Gastrocnemius medialis (tissue), 4 donors: ENCODE data around the gene TOM1. TPM values are rescaled to one million over a fixed set of nuclear protein-coding genes. Genes with fewer than 3 reads are reported as not detected.
"Not testable (repeated sequence)": the region's sequence is repeated elsewhere in the genome, so short reads cannot be mapped to it uniquely, and the experiment has no call there.

Source experiments
- ATAC-seq, 2 donors: fragments of 150-250 bp; one replicate each; pipeline ENCODE4 v1.9.1; 2016
- DNase-seq, 2 donors: peaks; one replicate each; pipeline ENCODE4 v3.0.0-alpha.2; 2019
- H3K27ac ChIP-seq, 4 donors: fragments of 200-600 bp; sonication (generic); 1 replicate in 1 of 4; 2 replicates in 3 of 4; pipeline ENCODE4 v1.5.1; 2016 to 2018; ENCODE audit warnings: mild to moderate bottlenecking in 2 of 4, moderate library complexity in 1 of 4
- H3K27me3 ChIP-seq, 3 donors: fragments of 200-600 bp; sonication (generic) in 2 of 3; 1 replicate in 1 of 3; 2 replicates in 2 of 3; pipeline versions ENCODE4 v1.5.1 to v1.6.0; 2016 to 2019; ENCODE audit warnings: mild to moderate bottlenecking in 1 of 3, moderate library complexity in 1 of 3
- H3K36me3 ChIP-seq, 2 donors: fragments of 200-600 bp; sonication (generic) in 1 of 2; one replicate each; pipeline ENCODE4 v1.5.1; 2017 to 2018
- H3K4me1 ChIP-seq, 2 donors: fragments of 200-600 bp; sonication (generic) in 1 of 2; one replicate each; pipeline ENCODE4 v1.5.1; 2016 to 2017; ENCODE audit warnings: mild to moderate bottlenecking in 2 of 2
- H3K4me3 ChIP-seq, 4 donors: fragments of 200-600 bp; sonication (generic) in 3 of 4; 1 replicate in 1 of 4; 2 replicates in 3 of 4; pipeline ENCODE4 v1.5.1; 2016 to 2019; ENCODE audit warnings: mild to moderate bottlenecking in 2 of 4
- H3K9me3 ChIP-seq, 3 donors: fragments of 200-600 bp; sonication (generic) in 2 of 3; 1 replicate in 1 of 3; 2 replicates in 2 of 3; pipeline ENCODE4 v1.5.1; 2016 to 2019
- CTCF ChIP-seq, 5 experiments: fragments of 450-650 bp in 3 of 5; fragments of 200-600 bp in 2 of 5; sonication (generic) in 2 of 5; IDR thresholded peaks in 4 of 5; conservative IDR thresholded peaks in 1 of 5; 1 replicate in 4 of 5; 2 replicates in 1 of 5; pipeline ENCODE4 v1.5.1; 2016 to 2019; ENCODE audit warnings: antibody characterized with exemption in 5 of 5, mild to moderate bottlenecking in 3 of 5, moderate library complexity in 3 of 5
- POLR2A ChIP-seq, 2 donors: fragments of 450-650 bp; IDR thresholded peaks; one replicate each; pipeline ENCODE4 v1.6.1; 2017; ENCODE audit warnings: antibody characterized with exemption in 2 of 2, mild to moderate bottlenecking in 2 of 2, moderate library complexity in 2 of 2
- in situ Hi-C, 4 donors: fragments of 200-750 bp; cut with MboI; loops; one replicate each; pipeline versions ENCODE4 v1.15.0 to v1.8.0; 2017; ENCODE audit warnings: low sequenced_read_pairs in 4 of 4
- intact Hi-C: fragments of 100-400 bp; cut with DNase I; formaldehyde crosslinking; loops from one replicate; pipeline ENCODE4 v1.15.1; 2023; ENCODE audit warnings: low total_unique reads
- total RNA-seq, 4 donors: library from RNA; depleted of rRNA; stranded (reverse); fragments of >200 nt; gene quantifications; one replicate each; pipeline versions ENCODE4 v1.1.0 to v1.2.3, GENCODE V29; 2016

TOM1 gene
- total RNA-seq, 4 donors from 2014 or later = 363 to 609 (median 425) TPM

- Histone ChIP-seq H3K27me3 (no peaks in the 10 kb centered on the region), H3K4me3 (no peak overlapping the region), H3K9me3 (no peaks in the 10 kb centered on the region), H3K4me1 (no peaks in the 10 kb centered on the region), H3K27ac (no peak overlapping the region), H3K36me3 (no peaks in the 10 kb centered on the region)
- intact Hi-C loops = loop anchor here (10.0 kb wide), 2 partner anchors 75 to 765 kb away; no protein-coding TSS in a partner anchor
- in situ Hi-C loops = no loop called here
- DNase-seq = no peak
- no peak for ATAC-seq
- no peak for TF ChIP-seq CTCF (IDR thresholded peaks at IDR 0.05 in 4 of 5, conservative IDR thresholded peaks at IDR 0.05 in 1 of 5)
- no peak for TF ChIP-seq POLR2A (IDR thresholded peaks at IDR 0.05)
These were observed 59.8 kb downstream of the TOM1 start for GRCh38 chr22:35359380-35360065.

- in situ Hi-C loops = no loop called here
- intact Hi-C loops = no loop called here
- no peak for ATAC-seq
These were observed 61.4 kb downstream of the TOM1 start for GRCh38 chr22:35361001-35361558.

GRCh38 chr22:35363566-35364086, 63.9 kb downstream of the TOM1 start:
- no peaks in the 10 kb centered on the region for H3K27me3 ChIP-seq
- in situ Hi-C loops = no loop called here
- ATAC-seq (no peak), DNase-seq (no peak)
- no peaks in the 10 kb centered on the region for H3K9me3 ChIP-seq
- intact Hi-C loops = no loop called here
- no peak overlapping the region for H3K4me3 ChIP-seq
- H3K4me1 ChIP-seq = peaks cover 0 to 3% of the 10 kb centered on the region in 2 donors
- no peak for TF ChIP-seq POLR2A (IDR thresholded peaks at IDR 0.05)
- no peak for TF ChIP-seq CTCF (IDR thresholded peaks at IDR 0.05 in 4 of 5, conservative IDR thresholded peaks at IDR 0.05 in 1 of 5)
- H3K36me3 ChIP-seq = no peaks in the 10 kb centered on the region
- H3K27ac ChIP-seq = no peak overlapping the region

More at GRCh38 chr22:35361001-35361558, 61.4 kb downstream of the TOM1 start:
- Histone ChIP-seq H3K4me3 (no peak overlapping the region), H3K4me1 (no peaks in the 10 kb centered on the region), H3K27ac (no peak overlapping the region), H3K27me3 (no peaks in the 10 kb centered on the region), H3K36me3 (no peaks in the 10 kb centered on the region), H3K9me3 (no peaks in the 10 kb centered on the region)
- TF ChIP-seq CTCF (IDR thresholded peaks at IDR 0.05 in 4 of 5, conservative IDR thresholded peaks at IDR 0.05 in 1 of 5) = no peak
- no peak for TF ChIP-seq POLR2A (IDR thresholded peaks at IDR 0.05)
- no peak for DNase-seq

- H3K9me3 ChIP-seq, intact Hi-C loops, H3K36me3 ChIP-seq, H3K4me3 ChIP-seq, H3K27ac ChIP-seq, H3K27me3 ChIP-seq, DNase-seq, H3K4me1 ChIP-seq, in situ Hi-C loops: not testable (repeated sequence)
- peak; percentile 40 to 55 for ATAC-seq
These were observed 64.5 kb downstream of the TOM1 start for GRCh38 chr22:35364230-35364629.

- Histone ChIP-seq H3K4me3 (no peak overlapping the region), H3K27ac (no peak overlapping the region), H3K27me3 (no peaks in the 10 kb centered on the region), H3K36me3 (no peaks in the 10 kb centered on the region), H3K4me1 (peaks cover 3 to 21% of the 10 kb centered on the region in 2 donors), H3K9me3 (no peaks in the 10 kb centered on the region)
- in situ Hi-C loops = no loop called here
- intact Hi-C loops = no loop called here
- ATAC-seq = no peak
- no peak for DNase-seq
- no peak for TF ChIP-seq POLR2A (IDR thresholded peaks at IDR 0.05)
- no peak for TF ChIP-seq CTCF (IDR thresholded peaks at IDR 0.05 in 4 of 5, conservative IDR thresholded peaks at IDR 0.05 in 1 of 5)
These were observed 67.7 kb downstream of the TOM1 start for GRCh38 chr22:35367331-35367886.
